Osteocyte (in vitro differentiated cells): ENCODE data around the gene IGF2BP3. TPM values are rescaled to one million over a fixed set of nuclear protein-coding genes. Genes with fewer than 3 reads are reported as not detected.

Source experiments
- DNase-seq: peaks from one replicate; pipeline ENCODE4 v3.0.0; 2021; ENCODE audit warnings: mixed read lengths; ENCODE audit not compliant: unreplicated experiment; ENCODE audit errors: extremely low spot score
- H3K27ac Mint-ChIP-seq: one replicate; pipeline ENCODE4 v1.8.0; 2021; ENCODE audit warnings: mild to moderate bottlenecking, mixed read lengths; ENCODE audit not compliant: unreplicated experiment
- H3K27me3 Mint-ChIP-seq: one replicate; pipeline ENCODE4 v1.8.0; 2021; ENCODE audit warnings: mixed read lengths; ENCODE audit not compliant: unreplicated experiment
- H3K36me3 Mint-ChIP-seq: one replicate; pipeline ENCODE4 v1.8.0; 2021; ENCODE audit warnings: mixed read lengths; ENCODE audit not compliant: unreplicated experiment
- H3K4me1 Mint-ChIP-seq: one replicate; pipeline ENCODE4 v1.8.0; 2021; ENCODE audit warnings: mixed read lengths; ENCODE audit not compliant: unreplicated experiment
- H3K4me3 Mint-ChIP-seq: one replicate; pipeline ENCODE4 v1.8.0; 2021; ENCODE audit warnings: mild to moderate bottlenecking, moderate library complexity, mixed read lengths; ENCODE audit not compliant: unreplicated experiment
- H3K9me3 Mint-ChIP-seq: one replicate; pipeline ENCODE4 v1.8.0; 2021; ENCODE audit warnings: mixed read lengths; ENCODE audit not compliant: unreplicated experiment
- CTCF ChIP-seq: fragments of 200-600 bp; sonication (generic); IDR thresholded peaks from 2 replicates; pipeline ENCODE4 v1.5.0; 2021; ENCODE audit warnings: antibody characterized with exemption, mild to moderate bottlenecking, moderate library complexity
- total RNA-seq: library from RNA; stranded (reverse); gene quantifications from 2 replicates; pipeline ENCODE4 v1.2.1, GENCODE V29; 2021

IGF2BP3 gene
- total RNA-seq, 1 donor from 2014 or later = 70.0 TPM

GRCh38 chr7:23346316-23346715 is 124.0 kb downstream of the IGF2BP3 start:
- no peak overlapping the region for H3K4me3 Mint-ChIP-seq
- TF ChIP-seq CTCF = no peak
- H3K36me3 Mint-ChIP-seq = peaks cover 45% of the 10 kb centered on the region
- H3K4me1 Mint-ChIP-seq = peaks cover 70% of the 10 kb centered on the region
- peak overlapping the region; percentile 96 for H3K27ac Mint-ChIP-seq
- DNase-seq = no peak
- H3K27me3 Mint-ChIP-seq = no peaks in the 10 kb centered on the region
- no peaks in the 10 kb centered on the region for H3K9me3 Mint-ChIP-seq

DNA sequence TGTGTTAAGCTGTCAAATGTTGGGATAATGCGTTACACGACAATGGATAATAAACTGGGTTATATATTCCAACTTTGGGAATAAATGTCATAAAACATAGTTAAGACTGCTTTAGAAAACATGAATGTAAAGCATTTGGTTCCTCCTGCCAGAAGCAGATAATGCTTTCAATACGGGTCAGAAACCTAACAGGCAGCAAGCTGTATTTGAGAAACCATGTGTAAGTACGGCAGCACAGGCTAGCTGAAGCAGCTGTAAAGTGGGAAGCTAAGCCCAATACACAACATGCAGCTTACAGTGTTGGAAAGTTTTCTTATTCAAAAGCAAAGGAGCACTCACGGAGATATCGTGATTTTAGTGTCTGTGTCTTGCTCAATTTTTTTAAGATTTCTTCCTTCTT is 124.7 kb downstream of the IGF2BP3 start:
- Mint-ChIP-seq H3K4me1 (peaks cover 67% of the 10 kb centered on the region), H3K36me3 (peaks cover 46% of the 10 kb centered on the region), H3K27me3 (no peaks in the 10 kb centered on the region), H3K4me3 (no peak overlapping the region), H3K27ac (peak overlapping the region; percentile 96), H3K9me3 (no peaks in the 10 kb centered on the region)
- no peak for DNase-seq
- TF ChIP-seq CTCF = no peak

- Mint-ChIP-seq H3K36me3 (peaks cover 49% of the 10 kb centered on the region), H3K4me3 (no peak overlapping the region), H3K27me3 (no peaks in the 10 kb centered on the region), H3K9me3 (no peaks in the 10 kb centered on the region), H3K4me1 (peaks cover 61% of the 10 kb centered on the region), H3K27ac (peak overlapping the region; percentile 48)
- TF ChIP-seq CTCF = no peak
- DNase-seq = no peak
Observed at GRCh38 chr7:23343806-23344475, 126.3 kb downstream of the IGF2BP3 start.

DNA sequence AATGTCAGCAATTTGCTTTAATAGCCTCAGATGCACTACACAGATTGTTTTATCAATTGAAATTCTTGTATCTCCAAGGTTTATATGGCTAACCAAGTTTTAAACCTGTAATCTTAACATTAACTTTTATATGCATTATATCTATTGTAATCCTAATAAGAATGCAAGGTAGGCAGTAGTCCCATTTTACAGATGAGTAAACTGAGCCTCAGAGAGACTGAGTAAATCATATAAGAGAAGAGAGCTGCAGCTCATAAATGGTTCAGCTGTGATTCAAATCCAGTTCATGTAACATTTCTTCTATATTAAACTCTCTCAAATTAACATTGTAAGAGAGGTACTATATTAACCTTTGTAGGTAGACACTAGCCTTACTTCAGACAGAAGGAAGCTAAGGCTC is 127.2 kb downstream of the IGF2BP3 start:
- Mint-ChIP-seq H3K4me3 (no peak overlapping the region), H3K36me3 (peaks cover 47% of the 10 kb centered on the region), H3K4me1 (peaks cover 59% of the 10 kb centered on the region), H3K9me3 (no peaks in the 10 kb centered on the region), H3K27ac (no peak overlapping the region), H3K27me3 (no peaks in the 10 kb centered on the region)
- TF ChIP-seq CTCF = no peak
- DNase-seq = no peak

- H3K27me3 Mint-ChIP-seq = no peaks in the 10 kb centered on the region
- peaks cover 7% of the 10 kb centered on the region for H3K9me3 Mint-ChIP-seq
- DNase-seq = no peak
- H3K4me3 Mint-ChIP-seq = no peak overlapping the region
- peak overlapping the region; percentile 68 for H3K27ac Mint-ChIP-seq
- H3K36me3 Mint-ChIP-seq = peaks cover 54% of the 10 kb centered on the region
- no peak for TF ChIP-seq CTCF
- peaks cover 52% of the 10 kb centered on the region for H3K4me1 Mint-ChIP-seq
Observed at GRCh38 chr7:23341846-23342598, 128.3 kb downstream of the IGF2BP3 start.
